OCI-LY7 (cell line): ENCODE results near the gene TMEM269.

Source experiments
- EZH2phosphoT487 ChIP-seq: fragments of 200-600 bp; sonication (generic); IDR thresholded peaks from 2 replicates; pipeline ENCODE4 v1.6.1; 2018; ENCODE audit warnings: low read depth, borderline replicate concordance, mild to moderate bottlenecking, mixed run types, antibody characterized with exemption, low read length, moderate library complexity, mixed read lengths
- TF ChIP-seq, protein P1 (sequence below): fragments of 200-600 bp; sonication (generic); conservative IDR thresholded peaks from 2 replicates; pipeline ENCODE4 v1.5.1; 2014; ENCODE audit warnings: mild to moderate bottlenecking, antibody characterized with exemption, low read length, moderate library complexity, mixed read lengths

DNA sequence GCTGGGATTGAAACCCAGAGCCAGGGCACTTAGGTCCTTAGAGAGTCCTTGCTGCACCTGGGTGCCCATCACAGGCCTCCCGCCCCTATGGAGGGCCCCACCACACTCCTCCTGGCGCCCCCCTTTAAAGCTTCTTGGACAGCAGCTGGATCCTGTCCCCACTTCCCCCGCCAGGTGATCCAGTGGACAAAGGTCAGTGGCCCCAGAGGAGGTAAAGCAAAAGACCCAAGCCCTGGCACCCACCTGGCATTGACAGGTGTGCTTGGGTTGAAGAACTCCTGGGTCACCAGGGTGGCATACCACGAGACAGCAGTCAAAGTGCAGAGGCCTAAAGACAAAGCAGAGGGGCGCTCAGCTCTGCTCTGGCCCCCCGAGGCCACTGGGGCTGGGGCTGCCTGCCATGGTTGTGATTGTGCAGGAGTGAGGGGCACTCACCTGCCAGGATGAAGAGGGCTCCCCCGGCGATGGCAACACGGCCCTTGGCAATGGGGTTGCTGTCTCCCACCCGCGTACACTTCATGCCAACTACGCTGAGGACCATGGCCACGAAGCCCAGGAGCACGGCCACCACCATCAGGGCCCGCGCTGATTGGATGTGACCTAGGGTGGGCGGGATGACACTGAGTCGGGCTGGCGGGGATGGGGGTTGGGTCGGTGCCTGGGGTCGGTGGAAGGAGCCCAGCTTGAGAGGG lies 46.7 kb upstream of the TMEM269 start:
- TF ChIP-seq, protein P1, sequence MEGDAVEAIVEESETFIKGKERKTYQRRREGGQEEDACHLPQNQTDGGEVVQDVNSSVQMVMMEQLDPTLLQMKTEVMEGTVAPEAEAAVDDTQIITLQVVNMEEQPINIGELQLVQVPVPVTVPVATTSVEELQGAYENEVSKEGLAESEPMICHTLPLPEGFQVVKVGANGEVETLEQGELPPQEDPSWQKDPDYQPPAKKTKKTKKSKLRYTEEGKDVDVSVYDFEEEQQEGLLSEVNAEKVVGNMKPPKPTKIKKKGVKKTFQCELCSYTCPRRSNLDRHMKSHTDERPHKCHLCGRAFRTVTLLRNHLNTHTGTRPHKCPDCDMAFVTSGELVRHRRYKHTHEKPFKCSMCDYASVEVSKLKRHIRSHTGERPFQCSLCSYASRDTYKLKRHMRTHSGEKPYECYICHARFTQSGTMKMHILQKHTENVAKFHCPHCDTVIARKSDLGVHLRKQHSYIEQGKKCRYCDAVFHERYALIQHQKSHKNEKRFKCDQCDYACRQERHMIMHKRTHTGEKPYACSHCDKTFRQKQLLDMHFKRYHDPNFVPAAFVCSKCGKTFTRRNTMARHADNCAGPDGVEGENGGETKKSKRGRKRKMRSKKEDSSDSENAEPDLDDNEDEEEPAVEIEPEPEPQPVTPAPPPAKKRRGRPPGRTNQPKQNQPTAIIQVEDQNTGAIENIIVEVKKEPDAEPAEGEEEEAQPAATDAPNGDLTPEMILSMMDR = no peak
- TF ChIP-seq EZH2phosphoT487 = no peak
